Common myeloid progenitor, CD34-positive (primary cell): ENCODE data around the gene DYNC2LI1.

Experiments
- CTCF ChIA-PET: fragments of 350-600 bp; sonication (Branson Sonifier 250); formaldehyde crosslinking; loops from one replicate; lab custom pipeline; 2021; ENCODE audit warnings: antibody characterized with exemption; lab: Charles Lee
- POLR2A ChIA-PET: fragments of 350-600 bp; sonication (Branson Sonifier 250); formaldehyde crosslinking; loops from one replicate; lab custom pipeline; 2021; ENCODE audit warnings: antibody characterized with exemption; lab: Charles Lee
- DNase-seq, 3 donors: peaks; one replicate each; pipeline versions ENCODE4 v3.0.0 to v3.0.0-alpha.2; 2013
- H3K27ac ChIP-seq, 2 experiments: 1 replicate in 1 of 2; 2 replicates in 1 of 2; pipeline ENCODE4 v1.7.0; 2013; ENCODE audit warnings: inconsistent platforms in 2 of 2, low read length in 2 of 2, mild to moderate bottlenecking in 2 of 2, low read depth in 1 of 2, moderate library complexity in 1 of 2; ENCODE audit not compliant: severe bottlenecking in 2 of 2, insufficient read depth in 1 of 2, poor library complexity in 1 of 2
- H3K27me3 ChIP-seq, 5 experiments: replicated peaks in 2 of 5; 1 replicate in 3 of 5; 2 replicates in 2 of 5; pipeline versions ENCODE4 v1.6.1 to v1.7.0; 2013; ENCODE audit warnings: low read length in 4 of 5, mild to moderate bottlenecking in 2 of 5, moderate library complexity in 2 of 5, inconsistent platforms in 1 of 5; ENCODE audit not compliant: insufficient read depth in 5 of 5, control insufficient read depth in 4 of 5
- H3K36me3 ChIP-seq, 4 experiments: 1 replicate in 2 of 4; 2 replicates in 2 of 4; pipeline versions ENCODE4 v1.6.1 to v1.7.0; 2013; ENCODE audit warnings: low read length in 3 of 4, control low read depth in 1 of 4, mild to moderate bottlenecking in 1 of 4; ENCODE audit not compliant: control insufficient read depth in 4 of 4, insufficient read depth in 4 of 4
- H3K4me1 ChIP-seq, 4 experiments: 1 replicate in 3 of 4; 2 replicates in 1 of 4; pipeline versions ENCODE4 v1.6.1 to v1.7.1; 2013; ENCODE audit warnings: low read length in 3 of 4, mild to moderate bottlenecking in 3 of 4, control low read depth in 1 of 4, inconsistent platforms in 1 of 4, moderate library complexity in 1 of 4; ENCODE audit not compliant: control insufficient read depth in 4 of 4, insufficient read depth in 4 of 4; ENCODE audit errors: control extremely low read depth in 1 of 4
- H3K4me3 ChIP-seq, 7 experiments: 1 replicate in 4 of 7; 2 replicates in 3 of 7; pipeline versions ENCODE4 v1.5.1 to v1.7.0; 2013; ENCODE audit warnings: mild to moderate bottlenecking in 7 of 7, low read length in 6 of 7, moderate library complexity in 6 of 7, inconsistent platforms in 2 of 7, low read depth in 2 of 7, control low read depth in 1 of 7; ENCODE audit not compliant: insufficient read depth in 4 of 7, control insufficient read depth in 1 of 7; ENCODE audit errors: extremely low read depth in 1 of 7
- H3K9me3 ChIP-seq, 5 experiments: 1 replicate in 4 of 5; 2 replicates in 1 of 5; pipeline versions ENCODE4 v1.6.1 to v1.7.1; 2013; ENCODE audit warnings: low read length in 4 of 5, mild to moderate bottlenecking in 2 of 5, inconsistent platforms in 1 of 5, low read depth in 1 of 5, moderate library complexity in 1 of 5; ENCODE audit not compliant: control insufficient read depth in 4 of 5, insufficient read depth in 2 of 5; ENCODE audit errors: control extremely low read depth in 1 of 5
- WGBS: methylation state at CpG from one replicate; pipeline ENCODE4 v1.1.5; 2013; ENCODE audit not compliant: insufficient coverage; 5-methylcytosine and 5-hydroxymethylcytosine counted together

DYNC2LI1 gene

DNA sequence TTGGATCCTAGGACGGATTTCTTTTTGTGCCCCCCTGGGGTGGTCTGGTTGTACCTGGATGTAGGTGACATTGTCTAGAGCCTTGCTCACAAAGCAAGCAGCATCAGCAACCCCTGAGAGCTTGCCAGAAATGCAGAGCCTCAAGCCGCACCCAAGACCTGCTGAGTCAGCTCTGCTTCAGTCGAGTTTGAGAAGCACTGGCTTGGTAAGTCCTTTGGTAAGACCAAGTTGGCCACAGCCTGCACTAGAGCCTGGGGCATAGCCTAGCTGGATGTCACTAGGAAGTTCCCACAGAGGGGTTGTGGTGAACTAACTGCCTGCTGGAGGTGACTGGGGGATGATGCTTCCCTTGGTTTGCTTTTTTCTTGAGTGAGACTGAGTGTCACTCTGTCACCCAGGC, 58.6 kb downstream of the DYNC2LI1 start:
- Histone ChIP-seq H3K27me3 (peaks cover 13 to 35% (median 18%) of the 10 kb centered on the region in 5 experiments), H3K4me1 (peaks cover 0 to 8% (median 5%) of the 10 kb centered on the region in 4 experiments), H3K36me3 (no peaks in the 10 kb centered on the region), H3K27ac (no peak overlapping the region), H3K4me3 (peak overlapping the region in 2 of 7 experiments; percentile 55 to 59), H3K9me3 (no peaks in the 10 kb centered on the region)
- ChIA-PET CTCF (no interaction called here), POLR2A (no interaction called here)
- DNase-seq = peak in 2 of 3 donors; percentile 18 to 23
- WGBS = 74% methylated on average over 3 of the region's 3 CpGs

DNA sequence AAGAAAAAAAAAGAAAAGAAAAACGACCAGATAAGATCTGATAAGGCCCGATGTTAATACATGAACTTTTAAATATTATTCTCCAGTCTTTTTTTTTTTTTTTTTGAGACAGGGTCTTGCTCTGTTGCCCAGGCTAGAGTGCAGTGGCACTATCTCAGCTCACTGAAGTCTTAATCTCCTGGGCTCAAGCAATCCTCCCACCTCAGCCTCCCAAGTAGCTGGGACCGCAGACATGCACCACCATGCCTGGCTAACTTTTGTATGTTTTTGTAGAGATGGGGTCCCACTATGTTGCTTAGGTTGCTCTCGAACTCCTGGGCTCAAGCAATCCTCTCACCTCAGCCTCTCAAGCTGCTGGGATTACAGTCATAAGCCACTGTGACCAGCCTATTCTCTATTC, 63.2 kb downstream of the DYNC2LI1 start:
- CTCF ChIA-PET = interaction anchor here (0.7 kb wide), 1 partner anchor 658 kb away, joined by 3 read pairs; no protein-coding TSS in a partner anchor
- no peaks in the 10 kb centered on the region for H3K9me3 ChIP-seq
- H3K27ac ChIP-seq = no peak overlapping the region
- no CpG with 5 or more reads among the region's 4 CpGs for WGBS
- no peak for DNase-seq
- no peaks in the 10 kb centered on the region for H3K36me3 ChIP-seq
- H3K27me3 ChIP-seq = peaks cover 4 to 7% (median 6%) of the 10 kb centered on the region in 5 experiments
- POLR2A ChIA-PET = no interaction called here
- H3K4me1 ChIP-seq = peaks cover 0 to 2% (median under 1%) of the 10 kb centered on the region in 4 experiments
- H3K4me3 ChIP-seq = no peak overlapping the region

DNA sequence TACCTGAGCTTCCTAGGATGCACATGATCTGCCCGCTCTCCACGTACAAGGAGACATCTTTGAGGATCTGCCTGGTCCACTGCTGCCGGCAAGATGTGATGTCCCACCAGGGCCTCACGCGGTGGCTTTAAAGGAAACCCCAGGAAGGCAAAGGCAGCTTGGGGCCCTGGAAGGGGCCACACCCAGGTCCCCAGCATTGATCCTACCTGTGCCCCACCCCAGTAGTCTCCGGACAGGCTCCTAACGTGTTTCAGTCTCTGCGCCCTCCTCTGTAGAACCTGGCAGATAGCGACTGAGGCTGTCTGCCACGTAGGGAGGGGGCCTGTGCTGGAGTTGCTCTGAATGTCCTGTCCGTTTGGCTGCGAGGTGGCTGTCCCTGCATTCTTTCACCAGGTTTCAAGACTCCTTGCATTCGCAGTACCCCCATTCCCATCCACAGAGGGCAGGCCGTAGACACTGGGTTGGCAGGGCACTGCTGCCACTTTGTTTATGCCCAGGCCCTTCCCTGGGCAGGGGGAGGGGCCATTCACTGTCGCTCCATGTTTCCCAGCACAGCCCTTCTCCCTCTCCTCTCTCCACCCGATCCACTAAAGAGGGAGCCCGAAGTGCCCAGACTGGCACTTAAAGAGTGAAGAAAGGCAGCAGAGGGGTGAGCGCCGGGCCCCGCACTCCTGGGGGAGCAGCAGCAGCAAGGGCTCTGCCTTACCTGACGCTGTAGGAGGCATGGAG, 64.2 kb downstream of the DYNC2LI1 start:
- peaks cover 0 to 6% (median 0%) of the 10 kb centered on the region in 5 experiments for H3K27me3 ChIP-seq
- DNase-seq = no peak
- H3K4me3 ChIP-seq = no peak overlapping the region
- no peak overlapping the region for H3K27ac ChIP-seq
- 97% methylated on average over 18 of the region's 21 CpGs for WGBS
- H3K4me1 ChIP-seq = no peaks in the 10 kb centered on the region
- POLR2A ChIA-PET = no interaction called here
- CTCF ChIA-PET = no interaction called here
- no peaks in the 10 kb centered on the region for H3K36me3 ChIP-seq
- H3K9me3 ChIP-seq = no peaks in the 10 kb centered on the region

- CTCF ChIA-PET = no interaction called here
Observed at GRCh38 chr2:43838560-43839267, 64.9 kb downstream of the DYNC2LI1 start, which contains the start of the genes ABCG5 and ABCG8. Gene ABCG5, minus strand, starts transcription at chr2:43838839. Its CDS starts 160 bp downstream, at chr2:43838679. Gene ABCG8, plus strand, starts transcription at chr2:43838971. Its CDS starts 83 bp downstream, at chr2:43839054.

GRCh38 chr2:43839776-43840564, 66.1 kb downstream of the DYNC2LI1 start:
- CTCF ChIA-PET = no interaction called here
- POLR2A ChIA-PET = no interaction called here
- Histone ChIP-seq H3K36me3 (no peaks in the 10 kb centered on the region), H3K27me3 (peaks cover 0 to 6% (median 0%) of the 10 kb centered on the region in 5 experiments), H3K4me3 (no peak overlapping the region), H3K27ac (no peak overlapping the region), H3K4me1 (no peaks in the 10 kb centered on the region), H3K9me3 (no peaks in the 10 kb centered on the region)
- WGBS = 76% methylated on average over 5 of the region's 14 CpGs
- DNase-seq = no peak

More at GRCh38 chr2:43838560-43839267, 64.9 kb downstream of the DYNC2LI1 start, which contains the start of the genes ABCG5 and ABCG8:
- WGBS = 97% methylated on average over 16 of the region's 20 CpGs
- no peaks in the 10 kb centered on the region for H3K36me3 ChIP-seq
- no peaks in the 10 kb centered on the region for H3K9me3 ChIP-seq
- H3K4me1 ChIP-seq = no peaks in the 10 kb centered on the region
- no peak within 1 kb of the TSS for H3K27ac ChIP-seq
- H3K27me3 ChIP-seq = peaks cover 0 to 6% (median 0%) of the 10 kb centered on the region in 5 experiments
- POLR2A ChIA-PET = no interaction called here
- no peak within 1 kb of the TSS for H3K4me3 ChIP-seq
- no peak for DNase-seq

DNA sequence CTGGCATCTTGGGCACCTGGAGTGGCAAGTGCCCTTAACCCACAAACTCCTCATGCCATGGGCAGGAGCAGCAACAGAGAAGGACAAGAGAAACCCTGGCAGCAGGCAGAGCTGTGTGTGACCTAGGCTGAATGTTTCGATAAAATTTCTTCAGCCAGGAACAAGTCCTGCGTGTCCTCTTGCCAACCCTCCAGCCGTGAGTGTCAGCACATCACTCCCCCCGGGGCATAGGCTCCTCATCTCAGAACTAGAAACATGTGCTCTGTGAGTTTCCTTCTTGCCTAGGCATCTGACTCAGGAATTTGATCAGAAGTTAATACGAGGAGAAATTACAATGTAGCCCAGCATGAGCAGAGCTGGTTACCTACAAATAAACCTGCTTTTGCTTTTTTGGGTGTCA, 67.1 kb downstream of the DYNC2LI1 start:
- DNase-seq = no peak
- H3K9me3 ChIP-seq = no peaks in the 10 kb centered on the region
- no peak overlapping the region for H3K27ac ChIP-seq
- no peaks in the 10 kb centered on the region for H3K36me3 ChIP-seq
- POLR2A ChIA-PET = no interaction called here
- 96% methylated on average over 5 of the region's 5 CpGs for WGBS
- H3K4me3 ChIP-seq = no peak overlapping the region
- CTCF ChIA-PET = no interaction called here
- peaks cover 0 to 6% (median 0%) of the 10 kb centered on the region in 5 experiments for H3K27me3 ChIP-seq
- H3K4me1 ChIP-seq = no peaks in the 10 kb centered on the region
